ENCODE results near the gene ZFP42. TPM values are rescaled to one million over a fixed set of nuclear protein-coding genes. Genes with fewer than 3 reads are reported as not detected.
"Not testable (repeated sequence)": the region's sequence is repeated elsewhere in the genome, so short reads cannot be mapped to it uniquely, and the experiment has no call there.

ZFP42 gene
- total RNA-seq, 1 donor from 2014 or later, result not detected

DNA sequence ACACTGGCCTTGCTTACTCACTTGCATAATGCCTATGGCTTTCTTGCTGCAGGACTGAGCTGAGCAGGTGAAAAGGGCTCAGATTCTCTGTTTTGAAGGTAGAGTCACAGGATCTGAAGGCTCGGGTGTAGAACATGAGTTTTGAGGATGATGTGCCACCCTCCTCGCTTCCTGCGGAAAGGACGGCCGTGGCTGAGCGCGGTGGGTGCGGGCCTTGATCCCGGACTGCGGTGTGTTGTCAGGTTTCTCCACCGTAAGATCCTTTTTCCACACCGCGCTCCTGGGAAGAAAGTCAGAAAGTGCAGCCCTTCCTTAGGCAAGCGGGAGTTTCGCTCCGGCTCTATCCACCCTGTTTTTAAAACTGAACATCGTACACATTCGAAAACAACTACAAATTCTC lies 36.2 kb downstream of the ZFP42 start:
- Mint-ChIP-seq H3K36me3 (ENCODE audit: low read depth) (no peaks in the 10 kb centered on the region), H3K4me1 (ENCODE audit: low read depth) (no peaks in the 10 kb centered on the region), H3K27ac (no peak overlapping the region), H3K27me3 (ENCODE audit: low read depth) (no peaks in the 10 kb centered on the region), H3K9me3 (peaks cover 33% of the 10 kb centered on the region), H3K4me3 (ENCODE audit: low read depth) (no peak overlapping the region)
- DNase-seq (ENCODE audit: low spot score), result no peak
- intact Hi-C loops (cut with micrococcal nuclease), result no loop called here

DNA sequence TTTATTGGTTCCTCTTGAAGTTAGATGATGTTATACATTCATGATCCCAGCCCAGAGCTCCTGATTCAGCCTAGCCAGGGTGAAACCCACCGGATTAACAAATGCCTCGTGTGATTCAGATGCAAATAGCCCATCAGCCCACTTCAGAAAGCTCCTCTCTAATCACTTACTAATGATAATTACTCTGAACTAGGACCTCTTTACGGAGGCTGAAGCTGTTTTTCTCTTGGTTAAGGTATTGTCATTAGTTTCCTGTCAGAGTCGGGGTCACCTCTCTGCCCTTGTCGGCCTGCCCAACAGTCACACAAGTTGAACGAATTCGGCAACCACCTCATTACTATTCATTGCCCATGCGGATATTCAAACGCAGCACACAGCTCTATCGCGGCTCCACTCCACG lies 36.6 kb downstream of the ZFP42 start:
- no peaks in the 10 kb centered on the region for H3K27me3 Mint-ChIP-seq (ENCODE audit: low read depth)
- peaks cover 30% of the 10 kb centered on the region for H3K9me3 Mint-ChIP-seq
- no peak overlapping the region for H3K4me3 Mint-ChIP-seq (ENCODE audit: low read depth)
- no peak overlapping the region for H3K27ac Mint-ChIP-seq
- no peaks in the 10 kb centered on the region for H3K36me3 Mint-ChIP-seq (ENCODE audit: low read depth)
- intact Hi-C loops (cut with micrococcal nuclease), result no loop called here
- H3K4me1 Mint-ChIP-seq (ENCODE audit: low read depth), result no peaks in the 10 kb centered on the region
- no peak for DNase-seq (ENCODE audit: low spot score)

- Mint-ChIP-seq H3K27ac (no peak overlapping the region), H3K36me3 (ENCODE audit: low read depth) (no peaks in the 10 kb centered on the region), H3K27me3 (ENCODE audit: low read depth) (no peaks in the 10 kb centered on the region), H3K4me3 (ENCODE audit: low read depth) (no peak overlapping the region), H3K4me1 (ENCODE audit: low read depth) (no peaks in the 10 kb centered on the region), H3K9me3 (peaks cover 26% of the 10 kb centered on the region)
- intact Hi-C loops (cut with micrococcal nuclease), result no loop called here
- DNase-seq (ENCODE audit: low spot score), result no peak
Observed at GRCh38 chr4:188032583-188032982, 37.0 kb downstream of the ZFP42 start.

- Mint-ChIP-seq H3K4me1 (ENCODE audit: low read depth) (no peaks in the 10 kb centered on the region), H3K4me3 (ENCODE audit: low read depth) (no peak overlapping the region), H3K27me3 (ENCODE audit: low read depth) (no peaks in the 10 kb centered on the region), H3K36me3 (ENCODE audit: low read depth) (no peaks in the 10 kb centered on the region), H3K9me3 (peaks cover 17% of the 10 kb centered on the region), H3K27ac (no peak overlapping the region)
- intact Hi-C loops (cut with micrococcal nuclease), result no loop called here
- no peak for DNase-seq (ENCODE audit: low spot score)
Observed at GRCh38 chr4:188037003-188037713, 41.6 kb downstream of the ZFP42 start.

DNA sequence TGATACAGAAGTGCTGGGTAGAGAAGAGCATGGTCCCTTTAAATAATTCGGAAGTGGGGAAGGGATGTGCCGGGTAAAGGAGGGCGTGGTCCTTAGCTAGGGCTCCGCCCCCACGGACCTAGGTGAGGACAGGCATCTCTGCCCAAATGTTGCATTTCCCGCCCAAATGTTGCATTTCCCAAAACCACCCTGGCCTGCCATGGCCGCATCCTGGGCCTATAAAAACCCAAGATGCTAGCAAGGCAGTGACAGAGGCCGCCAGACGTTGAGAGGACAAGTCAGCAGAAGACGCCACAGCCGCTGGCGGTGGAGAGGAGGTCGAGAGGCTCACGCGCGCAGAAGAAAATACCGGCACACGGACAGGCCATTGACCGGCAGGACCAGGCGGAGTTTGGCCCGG lies 46.1 kb downstream of the ZFP42 start:
- intact Hi-C loops (cut with micrococcal nuclease), result no loop called here
- no peak overlapping the region for H3K4me3 Mint-ChIP-seq (ENCODE audit: low read depth)
- no peak for DNase-seq (ENCODE audit: low spot score)
- H3K9me3 Mint-ChIP-seq, result peaks cover 19% of the 10 kb centered on the region
- no peak overlapping the region for H3K27ac Mint-ChIP-seq
- no peaks in the 10 kb centered on the region for H3K27me3 Mint-ChIP-seq (ENCODE audit: low read depth)
- H3K4me1 Mint-ChIP-seq (ENCODE audit: low read depth), result no peaks in the 10 kb centered on the region
- H3K36me3 Mint-ChIP-seq (ENCODE audit: low read depth), result no peaks in the 10 kb centered on the region

DNA sequence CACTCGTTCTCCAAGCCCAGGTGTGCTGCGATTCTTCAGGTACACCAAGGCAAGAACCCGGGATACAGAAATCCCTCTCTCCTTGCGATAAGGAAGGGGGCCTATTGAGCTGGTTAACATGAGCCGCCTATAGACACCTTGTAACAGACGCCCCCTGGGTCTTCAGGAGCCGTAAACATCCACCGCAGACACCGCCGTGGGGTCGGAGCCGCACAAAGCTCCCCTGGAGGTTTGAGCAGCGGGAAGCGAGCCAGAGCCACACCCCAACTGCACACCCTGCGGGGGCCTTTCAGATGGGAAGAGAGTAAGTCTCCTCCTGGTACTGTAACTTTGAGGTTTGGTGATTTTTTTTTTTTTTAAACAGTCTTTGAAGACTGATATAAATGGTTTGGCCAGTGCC lies 46.6 kb downstream of the ZFP42 start:
- no peaks in the 10 kb centered on the region for H3K36me3 Mint-ChIP-seq (ENCODE audit: low read depth)
- no peaks in the 10 kb centered on the region for H3K27me3 Mint-ChIP-seq (ENCODE audit: low read depth)
- intact Hi-C loops (cut with micrococcal nuclease), result no loop called here
- no peaks in the 10 kb centered on the region for H3K4me1 Mint-ChIP-seq (ENCODE audit: low read depth)
- no peak for DNase-seq (ENCODE audit: low spot score)
- no peak overlapping the region for H3K4me3 Mint-ChIP-seq (ENCODE audit: low read depth)
- H3K27ac Mint-ChIP-seq, result no peak overlapping the region
- H3K9me3 Mint-ChIP-seq, result peaks cover 22% of the 10 kb centered on the region

DNA sequence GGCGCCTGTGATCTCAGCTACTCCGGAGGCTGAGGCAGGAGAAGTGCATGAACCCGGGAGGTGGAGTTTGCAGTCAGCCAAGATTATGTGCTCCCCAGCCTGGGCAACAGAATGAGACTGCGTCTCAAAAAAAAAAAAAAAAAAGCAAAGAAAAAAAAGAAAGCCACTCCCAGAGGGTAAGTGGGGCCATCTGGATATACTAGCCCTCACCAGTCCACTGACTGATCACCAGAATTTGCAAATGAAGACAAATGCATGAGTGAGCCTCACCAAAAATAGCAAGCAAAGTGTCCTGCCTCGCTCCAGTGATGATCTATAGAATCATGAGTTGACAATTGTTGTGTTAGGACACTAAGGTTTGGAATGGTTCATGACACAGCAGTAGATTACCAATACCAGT lies 47.6 kb downstream of the ZFP42 start:
- intact Hi-C loops (cut with micrococcal nuclease), result no loop called here
- Mint-ChIP-seq H3K9me3 (peaks cover 25% of the 10 kb centered on the region), H3K4me3 (ENCODE audit: low read depth) (no peak overlapping the region)

GRCh38 chr4:188045461-188045860 lies 49.9 kb downstream of the ZFP42 start:
- intact Hi-C loops (cut with micrococcal nuclease); DNase-seq (ENCODE audit: low spot score); H3K4me3 Mint-ChIP-seq (ENCODE audit: low read depth); H3K36me3 Mint-ChIP-seq (ENCODE audit: low read depth); H3K4me1 Mint-ChIP-seq (ENCODE audit: low read depth); H3K27ac Mint-ChIP-seq; H3K27me3 Mint-ChIP-seq (ENCODE audit: low read depth): not testable (repeated sequence)
- peaks cover 27% of the 10 kb centered on the region for H3K9me3 Mint-ChIP-seq

More for the DNA sequence above, 47.6 kb downstream of the ZFP42 start:
- Mint-ChIP-seq H3K36me3 (ENCODE audit: low read depth) (no peaks in the 10 kb centered on the region), H3K27ac (no peak overlapping the region), H3K27me3 (ENCODE audit: low read depth) (no peaks in the 10 kb centered on the region), H3K4me1 (ENCODE audit: low read depth) (no peaks in the 10 kb centered on the region)
- DNase-seq (ENCODE audit: low spot score), result no peak

DNA sequence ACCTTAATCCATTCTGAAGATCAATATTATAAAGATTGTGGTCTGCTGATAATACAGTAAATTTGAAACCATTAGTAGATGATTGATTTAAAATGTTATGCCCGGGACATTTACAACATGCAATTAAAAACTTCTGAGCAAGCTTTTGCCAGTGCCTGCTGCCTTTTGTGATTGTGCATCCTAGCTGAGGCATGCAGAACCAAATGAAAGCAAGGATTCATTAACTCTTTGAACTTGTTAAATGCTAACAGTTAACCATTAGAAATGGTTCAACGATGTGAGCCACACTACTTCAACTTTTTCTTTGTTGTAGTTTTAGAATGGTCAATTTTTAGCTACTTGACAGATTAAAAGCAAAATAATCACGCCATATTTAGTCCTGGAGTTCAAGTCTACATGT lies 51.1 kb downstream of the ZFP42 start:
- no peaks in the 10 kb centered on the region for H3K27me3 Mint-ChIP-seq (ENCODE audit: low read depth)
- intact Hi-C loops (cut with micrococcal nuclease), result no loop called here
- no peak overlapping the region for H3K4me3 Mint-ChIP-seq (ENCODE audit: low read depth)
- no peaks in the 10 kb centered on the region for H3K4me1 Mint-ChIP-seq (ENCODE audit: low read depth)
- no peak for DNase-seq (ENCODE audit: low spot score)
- H3K36me3 Mint-ChIP-seq (ENCODE audit: low read depth), result no peaks in the 10 kb centered on the region
- H3K27ac Mint-ChIP-seq, result no peak overlapping the region
- peaks cover 24% of the 10 kb centered on the region for H3K9me3 Mint-ChIP-seq

GRCh38 chr4:188053302-188053701 lies 57.7 kb downstream of the ZFP42 start:
- H3K9me3 Mint-ChIP-seq, result peaks cover 37% of the 10 kb centered on the region
- no peaks in the 10 kb centered on the region for H3K4me1 Mint-ChIP-seq (ENCODE audit: low read depth)
- H3K4me3 Mint-ChIP-seq (ENCODE audit: low read depth), result no peak overlapping the region
- H3K27me3 Mint-ChIP-seq (ENCODE audit: low read depth), result no peaks in the 10 kb centered on the region
- DNase-seq (ENCODE audit: low spot score), result no peak
- H3K27ac Mint-ChIP-seq, result no peak overlapping the region
- intact Hi-C loops (cut with micrococcal nuclease), result no loop called here
- no peaks in the 10 kb centered on the region for H3K36me3 Mint-ChIP-seq (ENCODE audit: low read depth)

Other genes with a start within 250 kb of the ZFP42 start
- gene TRIML2, start 113.8 kb downstream of the ZFP42 start, total RNA-seq, result not detected in 2 replicates
- not detected in 2 replicates for gene TRIML1, start 143.7 kb downstream of the ZFP42 start, total RNA-seq